GM12865 (cell line): ENCODE results near the gene C1QC.

Experiments used
- DNase-seq: peaks from one replicate; pipeline ENCODE4 v3.0.0; 2010; ENCODE audit warnings: low read depth
- H3K4me3 ChIP-seq: 2 replicates; pipeline ENCODE4 v1.5.1; 2011; ENCODE audit warnings: mild to moderate bottlenecking, low read depth, low read length, control low read depth
- TF ChIP-seq, protein P1 (sequence below): IDR thresholded peaks from 2 replicates; pipeline ENCODE4 v1.5.1; 2011; ENCODE audit warnings: low read length, control low read depth, low read depth, inconsistent platforms; ENCODE audit not compliant: insufficient read depth; ENCODE audit errors: missing control alignments

The C1QC gene

DNA sequence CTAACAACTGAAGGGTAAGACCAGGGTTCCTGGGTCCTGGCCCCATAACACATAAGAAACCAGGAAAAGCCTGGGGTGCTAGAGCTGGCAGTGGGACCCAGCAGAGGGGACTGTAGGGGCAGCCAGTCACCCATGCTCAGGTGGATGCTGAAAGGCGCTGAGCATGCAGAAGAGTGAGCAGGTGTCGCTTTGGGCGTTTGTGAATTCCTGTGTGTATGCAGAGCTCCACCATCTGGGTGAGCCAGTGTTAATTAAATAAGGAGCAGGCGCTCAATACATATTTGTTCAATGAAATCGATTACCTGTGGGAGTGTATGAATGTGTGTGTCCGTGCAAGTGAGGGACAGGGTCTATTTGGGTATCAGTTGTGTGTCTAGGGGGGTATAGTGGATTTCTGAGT is 6.5 kb upstream of the C1QC start:
- DNase-seq, result no peak
- TF ChIP-seq, protein P1, sequence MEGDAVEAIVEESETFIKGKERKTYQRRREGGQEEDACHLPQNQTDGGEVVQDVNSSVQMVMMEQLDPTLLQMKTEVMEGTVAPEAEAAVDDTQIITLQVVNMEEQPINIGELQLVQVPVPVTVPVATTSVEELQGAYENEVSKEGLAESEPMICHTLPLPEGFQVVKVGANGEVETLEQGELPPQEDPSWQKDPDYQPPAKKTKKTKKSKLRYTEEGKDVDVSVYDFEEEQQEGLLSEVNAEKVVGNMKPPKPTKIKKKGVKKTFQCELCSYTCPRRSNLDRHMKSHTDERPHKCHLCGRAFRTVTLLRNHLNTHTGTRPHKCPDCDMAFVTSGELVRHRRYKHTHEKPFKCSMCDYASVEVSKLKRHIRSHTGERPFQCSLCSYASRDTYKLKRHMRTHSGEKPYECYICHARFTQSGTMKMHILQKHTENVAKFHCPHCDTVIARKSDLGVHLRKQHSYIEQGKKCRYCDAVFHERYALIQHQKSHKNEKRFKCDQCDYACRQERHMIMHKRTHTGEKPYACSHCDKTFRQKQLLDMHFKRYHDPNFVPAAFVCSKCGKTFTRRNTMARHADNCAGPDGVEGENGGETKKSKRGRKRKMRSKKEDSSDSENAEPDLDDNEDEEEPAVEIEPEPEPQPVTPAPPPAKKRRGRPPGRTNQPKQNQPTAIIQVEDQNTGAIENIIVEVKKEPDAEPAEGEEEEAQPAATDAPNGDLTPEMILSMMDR, result no peak
- no peak overlapping the region for H3K4me3 ChIP-seq

DNA sequence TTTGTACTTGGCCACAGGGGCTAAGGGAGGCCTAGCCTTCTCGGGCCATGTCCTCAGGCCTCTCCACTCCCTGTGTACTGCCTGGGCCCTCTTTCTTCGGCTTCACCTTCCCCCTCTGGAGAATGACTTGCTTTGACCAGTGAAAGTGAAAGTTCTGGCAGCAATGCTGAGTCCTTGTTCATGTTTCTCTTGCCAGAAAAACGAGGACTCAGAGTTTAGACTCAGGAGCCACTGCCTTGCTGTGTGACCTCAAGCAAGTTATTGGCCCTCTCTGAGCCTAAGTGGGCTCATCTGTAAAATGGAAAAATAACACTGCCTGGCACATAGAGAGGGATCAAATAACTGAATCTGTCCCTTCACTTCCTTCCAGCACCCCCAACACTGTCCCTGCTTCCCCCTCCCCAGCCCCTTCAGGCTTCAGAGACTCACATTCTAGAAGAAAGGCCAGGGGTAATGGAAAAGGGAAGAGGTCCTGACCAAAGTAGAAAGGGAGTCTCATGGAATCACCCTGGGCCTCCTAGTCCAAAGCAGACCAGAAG is 5.5 kb upstream of the C1QC start:
- TF ChIP-seq, protein P1, result no peak
- H3K4me3 ChIP-seq, result no peak overlapping the region

DNA sequence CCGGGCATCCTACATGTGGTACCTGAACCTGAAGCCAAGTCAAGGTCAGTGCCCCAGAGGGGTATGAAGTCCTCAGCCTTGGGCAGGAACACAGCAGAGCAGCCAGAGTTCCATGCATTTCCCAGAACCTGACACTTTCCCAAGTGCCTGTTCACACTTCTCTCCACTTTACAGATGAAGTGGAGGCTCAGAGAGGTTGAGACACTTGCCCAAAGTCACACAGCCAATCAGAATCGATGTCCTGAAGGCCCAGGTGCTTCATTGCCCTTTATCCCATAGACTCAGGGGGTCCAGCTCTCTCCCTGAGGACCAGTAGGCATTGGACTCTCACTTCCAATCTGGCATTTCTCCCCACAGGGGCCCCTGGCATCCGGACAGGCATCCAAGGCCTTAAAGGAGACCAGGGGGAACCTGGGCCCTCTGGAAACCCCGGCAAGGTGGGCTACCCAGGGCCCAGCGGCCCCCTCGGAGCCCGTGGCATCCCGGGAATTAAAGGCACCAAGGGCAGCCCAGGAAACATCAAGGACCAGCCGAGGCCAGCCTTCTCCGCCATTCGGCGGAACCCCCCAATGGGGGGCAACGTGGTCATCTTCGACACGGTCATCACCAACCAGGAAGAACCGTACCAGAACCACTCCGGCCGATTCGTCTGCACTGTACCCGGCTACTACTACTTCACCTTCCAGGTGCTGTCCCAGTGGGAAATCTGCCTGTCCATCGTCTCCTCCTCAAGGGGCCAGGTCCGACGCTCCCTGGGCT is 4.8 kb upstream of the C1QC start:
- TF ChIP-seq, protein P1, result no peak
- DNase-seq, result no peak
- H3K4me3 ChIP-seq, result no peak overlapping the region

More for the DNA sequence above, 5.5 kb upstream of the C1QC start:
- DNase-seq, result no peak

DNA sequence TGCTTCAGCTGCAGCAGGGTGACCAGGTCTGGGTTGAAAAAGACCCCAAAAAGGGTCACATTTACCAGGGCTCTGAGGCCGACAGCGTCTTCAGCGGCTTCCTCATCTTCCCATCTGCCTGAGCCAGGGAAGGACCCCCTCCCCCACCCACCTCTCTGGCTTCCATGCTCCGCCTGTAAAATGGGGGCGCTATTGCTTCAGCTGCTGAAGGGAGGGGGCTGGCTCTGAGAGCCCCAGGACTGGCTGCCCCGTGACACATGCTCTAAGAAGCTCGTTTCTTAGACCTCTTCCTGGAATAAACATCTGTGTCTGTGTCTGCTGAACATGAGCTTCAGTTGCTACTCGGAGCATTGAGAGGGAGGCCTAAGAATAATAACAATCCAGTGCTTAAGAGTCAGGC is 4.1 kb upstream of the C1QC start:
- no peak overlapping the region for H3K4me3 ChIP-seq
- DNase-seq, result peak; percentile 5
- TF ChIP-seq, protein P1, result no peak

DNA sequence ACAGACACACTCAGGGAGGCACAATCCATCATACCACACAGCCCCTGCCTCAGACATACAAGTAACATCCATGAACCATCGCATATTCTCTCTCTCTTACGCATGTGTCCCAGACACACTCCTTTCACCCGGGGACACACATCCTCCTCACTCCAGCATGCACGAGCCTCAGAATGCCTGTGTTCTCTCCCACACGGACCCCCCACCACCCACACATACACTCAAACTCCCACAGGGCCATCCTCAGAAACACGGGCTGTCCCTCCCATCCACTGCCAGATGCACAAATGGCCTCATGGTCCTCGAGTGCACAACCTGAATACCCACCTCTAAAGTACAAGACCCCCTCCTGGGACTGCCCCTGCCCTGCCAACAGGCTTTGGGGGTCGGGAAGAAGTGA is 2.2 kb upstream of the C1QC start:
- DNase-seq, result no peak
- TF ChIP-seq, protein P1, result no peak
- H3K4me3 ChIP-seq, result no peak overlapping the region

DNA sequence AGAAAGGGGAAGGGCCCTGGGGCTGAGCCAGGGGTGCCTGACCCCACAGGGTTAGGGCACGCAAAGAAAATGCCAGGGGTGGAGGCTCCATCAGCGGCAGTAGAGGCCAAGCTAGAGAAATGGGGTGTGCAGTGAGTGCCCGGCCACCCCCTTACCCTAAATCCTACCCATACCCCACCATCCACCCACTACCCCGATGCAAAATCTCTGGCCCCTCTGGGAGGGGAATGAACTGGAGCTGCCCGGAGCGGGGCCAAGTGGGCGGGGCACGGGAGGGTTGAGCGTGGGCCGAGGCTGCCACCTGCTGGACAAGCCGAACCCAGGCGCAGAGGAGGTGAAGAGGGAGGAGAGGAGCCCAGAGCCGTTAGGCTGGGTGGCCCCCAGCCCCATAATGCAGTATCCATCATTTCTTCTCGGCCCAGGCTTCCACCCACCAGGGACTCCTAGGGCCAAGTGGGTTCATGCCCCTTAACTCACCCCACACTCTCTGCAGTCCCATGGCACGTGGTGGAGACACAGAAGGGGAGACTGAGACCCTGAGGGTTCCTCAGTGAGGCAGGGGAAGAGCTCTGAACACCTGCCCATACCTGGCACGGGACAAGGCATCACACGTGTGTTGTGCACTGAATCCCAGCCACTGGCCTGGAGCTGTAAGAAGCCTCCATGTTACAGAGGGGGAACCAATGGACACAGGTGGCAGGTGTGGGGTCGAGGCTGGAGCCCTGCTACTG is 1.4 kb upstream of the C1QC start:
- TF ChIP-seq, protein P1, result peak; percentile 86
- peak; percentile 57 for DNase-seq
- no peak overlapping the region for H3K4me3 ChIP-seq

DNA sequence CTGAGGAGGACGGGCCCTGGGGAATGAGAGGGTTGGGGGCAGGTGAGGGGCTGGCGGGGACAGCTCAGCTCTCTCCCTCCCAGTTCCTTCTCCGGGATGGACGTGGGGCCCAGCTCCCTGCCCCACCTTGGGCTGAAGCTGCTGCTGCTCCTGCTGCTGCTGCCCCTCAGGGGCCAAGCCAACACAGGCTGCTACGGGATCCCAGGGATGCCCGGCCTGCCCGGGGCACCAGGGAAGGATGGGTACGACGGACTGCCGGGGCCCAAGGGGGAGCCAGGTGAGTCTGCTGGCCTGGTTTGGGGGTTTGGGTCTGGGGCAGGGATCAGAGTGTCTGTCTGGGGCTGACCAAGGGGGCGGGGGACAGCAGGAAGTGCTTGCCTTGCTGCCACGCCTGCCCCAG is 495 bp downstream of the C1QC start:
- no peak for DNase-seq
- TF ChIP-seq, protein P1, result no peak
- no peak overlapping the region for H3K4me3 ChIP-seq
